ENCODE data around the gene NTNG1. TPM values are rescaled to one million over a fixed set of nuclear protein-coding genes. Genes with fewer than 3 reads are reported as not detected.

NTNG1 gene
- total and polyA plus RNA-seq, 2 of the 8 experiments (the other 6 are each of a cell fraction or from before 2014, with no cell fraction given), result 1.2 to 4.1 TPM

DNA sequence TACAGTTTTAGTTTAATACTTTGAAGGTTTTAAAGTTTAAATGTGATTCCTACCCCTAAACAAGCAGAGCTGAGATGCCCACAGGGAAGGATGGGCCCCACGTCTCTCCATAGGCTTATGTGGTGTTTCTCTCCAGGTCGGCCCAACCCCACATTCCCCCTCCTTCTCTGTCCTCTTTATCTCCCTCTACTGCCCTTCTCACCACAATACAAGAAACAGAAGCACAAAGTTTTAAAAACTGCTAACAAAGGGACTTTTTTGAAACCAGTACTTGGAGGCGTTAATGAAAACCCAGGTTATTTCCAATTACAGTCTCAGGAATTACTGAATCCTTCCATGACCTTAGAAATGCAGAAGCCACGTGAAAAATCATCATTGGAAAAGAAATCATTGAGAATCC is 324.0 kb downstream of the NTNG1 start:
- no peak overlapping the region for H2BK5ac ChIP-seq (ENCODE audit: low read depth, low read length)
- H3K27me3 ChIP-seq (replicated peaks in 1 of 4; ENCODE audit: control insufficient read depth in 3 of 4, extremely low read depth in 1 of 4, insufficient read depth in 3 of 4, low read length in 3 of 4), result no peaks in the 10 kb centered on the region
- DNase-seq (ENCODE audit: low read depth in 1 of 2, low spot score in 2 of 2) (peak in 1 of 2 experiments; percentile 9), FAIRE-seq (no peak)
- no peaks in the 10 kb centered on the region for H3K79me2 ChIP-seq (ENCODE audit: control insufficient read depth in 1 of 2, insufficient read depth in 2 of 2, low read length in 2 of 2)
- no peaks in the 10 kb centered on the region for H3K4me1 ChIP-seq (replicated peaks in 1 of 4; ENCODE audit: control insufficient read depth in 3 of 4, insufficient read depth in 4 of 4, low read length in 3 of 4)
- no peak overlapping the region for H3K14ac ChIP-seq (ENCODE audit: insufficient read length)
- ChIA-PET CTCF (ENCODE audit: partially characterized antibody) (interaction anchor here (0.7 to 3.6 kb wide), 11 partner anchors 8 to 285 kb away, joined by 3 to 44 read pairs (median 4); no protein-coding TSS in a partner anchor), POLR2A (ENCODE audit: partially characterized antibody) (no interaction called here)
- H2AK5ac ChIP-seq (ENCODE audit: low read depth, low read length), result no peak overlapping the region
- H3K9ac ChIP-seq (replicated peaks in 1 of 4; ENCODE audit: extremely low read depth in 1 of 4, low read depth in 3 of 4, low read length in 3 of 4), result no peak overlapping the region
- no peak overlapping the region for H2BK12ac ChIP-seq (ENCODE audit: low read depth, low read length)
- no peaks in the 10 kb centered on the region for H4K20me1 ChIP-seq (replicated peaks in 1 of 2; ENCODE audit: control insufficient read depth in 1 of 2, insufficient read depth in 2 of 2, low read length in 2 of 2)
- H3K4me3 ChIP-seq (ENCODE audit: extremely low read depth in 1 of 4, insufficient read depth in 2 of 4, low read depth in 3 of 4, low read length in 4 of 4), result no peak overlapping the region
- H3K23me2 ChIP-seq (ENCODE audit: low read depth, low read length), result no peaks in the 10 kb centered on the region
- no peak overlapping the region for H3K4me2 ChIP-seq (ENCODE audit: insufficient read depth in 1 of 2, low read depth in 2 of 2, low read length in 2 of 2)
- H4K91ac ChIP-seq (replicated peaks; ENCODE audit: insufficient read length, low read length), result no peak overlapping the region
- H3K36me3 ChIP-seq (ENCODE audit: control insufficient read depth in 2 of 4, insufficient read depth in 4 of 4, low read length in 3 of 4), result no peaks in the 10 kb centered on the region
- no peak overlapping the region for H2BK20ac ChIP-seq (ENCODE audit: low read length)
- no peak overlapping the region for H4K5ac ChIP-seq (ENCODE audit: insufficient read length, low read depth, low read length)
- H3K56ac ChIP-seq (replicated peaks; ENCODE audit: insufficient read length, low read depth, low read length), result no peak overlapping the region
- no peaks in the 10 kb centered on the region for H3K79me1 ChIP-seq (ENCODE audit: low read depth, low read length)
- H3K23ac ChIP-seq (ENCODE audit: insufficient read length), result no peak overlapping the region
- H4K8ac ChIP-seq (ENCODE audit: extremely low read depth, insufficient read depth, low read length), result no peak overlapping the region
- WGBS, 2 experiments (ENCODE audit: extremely low coverage in 1 of 2, insufficient coverage in 1 of 2, insufficient read length in 1 of 2, insufficient replicate concordance in 2 of 2, low coverage in 1 of 2, low lambda C conversion rate in 2 of 2, missing lambda C conversion rate in 1 of 2), result 88% methylated on average over 4 of the region's 4 CpGs; no CpG with 5 or more reads in 1 of the 2 experiments
- no peak overlapping the region for H2BK15ac ChIP-seq (ENCODE audit: low read length)
- peak overlapping the region; percentile 22 for H2AFZ ChIP-seq (ENCODE audit: low read length)
- no peak overlapping the region for H2BK120ac ChIP-seq (replicated peaks; ENCODE audit: low read depth, low read length)
- H3K9me3 ChIP-seq (ENCODE audit: insufficient read depth in 2 of 2, low read depth in 1 of 2, low read length in 1 of 2), result no peaks in the 10 kb centered on the region
- no peak overlapping the region for H3K18ac ChIP-seq (ENCODE audit: extremely low read depth, low read length)
- no peak overlapping the region for H3K4ac ChIP-seq (replicated peaks; ENCODE audit: insufficient read length, low read depth, low read length)
- H3K27ac ChIP-seq (ENCODE audit: low read depth, low read length), result no peak overlapping the region
- TF ChIP-seq SIX5 (IDR thresholded peaks at IDR 0.05; ENCODE audit: low read depth, low read length), result no peak
- TF ChIP-seq POLR2AphosphoS5 (IDR thresholded peaks at IDR 0.05; ENCODE audit: low read depth, low read length), result no peak
- TF ChIP-seq TEAD4 (IDR thresholded peaks at IDR 0.05; ENCODE audit: low read depth, low read length), result 0 out of 2 replicates have a peak, but pooled peaks have one; percentile 25
- no peak for TF ChIP-seq RXRA (IDR thresholded peaks at IDR 0.05; ENCODE audit: insufficient read depth, low read depth, low read length)
- no peak for TF ChIP-seq CREB1 (IDR thresholded peaks at IDR 0.05)
- TF ChIP-seq, protein P1, sequence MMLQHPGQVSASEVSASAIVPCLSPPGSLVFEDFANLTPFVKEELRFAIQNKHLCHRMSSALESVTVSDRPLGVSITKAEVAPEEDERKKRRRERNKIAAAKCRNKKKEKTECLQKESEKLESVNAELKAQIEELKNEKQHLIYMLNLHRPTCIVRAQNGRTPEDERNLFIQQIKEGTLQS (IDR thresholded peaks at IDR 0.05; ENCODE audit: insufficient read depth, low read depth, low read length), result no peak
- TF ChIP-seq SP4 (IDR thresholded peaks at IDR 0.05; ENCODE audit: low read length), result no peak
- no peak for TF ChIP-seq SIN3A (conservative IDR thresholded peaks at IDR 0.05 in 1 of 2, IDR thresholded peaks at IDR 0.05 in 1 of 2; ENCODE audit: low read depth in 1 of 2, low read length in 2 of 2)
- TF ChIP-seq, protein P2, sequence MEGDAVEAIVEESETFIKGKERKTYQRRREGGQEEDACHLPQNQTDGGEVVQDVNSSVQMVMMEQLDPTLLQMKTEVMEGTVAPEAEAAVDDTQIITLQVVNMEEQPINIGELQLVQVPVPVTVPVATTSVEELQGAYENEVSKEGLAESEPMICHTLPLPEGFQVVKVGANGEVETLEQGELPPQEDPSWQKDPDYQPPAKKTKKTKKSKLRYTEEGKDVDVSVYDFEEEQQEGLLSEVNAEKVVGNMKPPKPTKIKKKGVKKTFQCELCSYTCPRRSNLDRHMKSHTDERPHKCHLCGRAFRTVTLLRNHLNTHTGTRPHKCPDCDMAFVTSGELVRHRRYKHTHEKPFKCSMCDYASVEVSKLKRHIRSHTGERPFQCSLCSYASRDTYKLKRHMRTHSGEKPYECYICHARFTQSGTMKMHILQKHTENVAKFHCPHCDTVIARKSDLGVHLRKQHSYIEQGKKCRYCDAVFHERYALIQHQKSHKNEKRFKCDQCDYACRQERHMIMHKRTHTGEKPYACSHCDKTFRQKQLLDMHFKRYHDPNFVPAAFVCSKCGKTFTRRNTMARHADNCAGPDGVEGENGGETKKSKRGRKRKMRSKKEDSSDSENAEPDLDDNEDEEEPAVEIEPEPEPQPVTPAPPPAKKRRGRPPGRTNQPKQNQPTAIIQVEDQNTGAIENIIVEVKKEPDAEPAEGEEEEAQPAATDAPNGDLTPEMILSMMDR (IDR thresholded peaks at IDR 0.05; ENCODE audit: control extremely low read depth in 1 of 3, insufficient read depth in 1 of 3, low read depth in 1 of 3, low read length in 3 of 3), result peak; percentile 16 to 42 (median 25); a peak in 3 of 4 replicates
- TF ChIP-seq TAF7 (optimal IDR thresholded peaks at IDR 0.05; ENCODE audit: borderline replicate concordance, low read depth, low read length), result no peak
- TF ChIP-seq RFX5 (IDR thresholded peaks at IDR 0.05; ENCODE audit: borderline replicate concordance, low read depth, low read length), result no peak
- TF ChIP-seq BACH1 (IDR thresholded peaks at IDR 0.05; ENCODE audit: low read length), result no peak
